GM12878 (cell line): ENCODE measurements around the gene MAL. TPM values are rescaled to one million over a fixed set of nuclear protein-coding genes. Genes with fewer than 3 reads are reported as not detected.

Experiments used
- BCL3 ChIP-seq: IDR thresholded peaks from 2 replicates; pipeline ENCODE4 v1.6.1; 2011; ENCODE audit warnings: borderline replicate concordance, low read depth, mild to moderate bottlenecking, moderate library complexity, low read length; ENCODE audit not compliant: insufficient read depth, poor library complexity, severe bottlenecking
- BHLHE40 ChIP-seq, 2 experiments: fragments of 450-650 bp in 1 of 2; IDR thresholded peaks; 2 replicates each; pipeline ENCODE4 v1.6.1; 2011 to 2017; ENCODE audit warnings: low read depth in 2 of 2, borderline replicate concordance in 1 of 2, improper control_type of control experiment in 1 of 2, low read length in 1 of 2, mild to moderate bottlenecking in 1 of 2
- CEBPZ ChIP-seq: fragments of 150-350 bp; IDR thresholded peaks from 2 replicates; pipeline ENCODE4 v1.6.1; 2016; ENCODE audit warnings: low read depth, low read length
- CHD1 ChIP-seq: IDR thresholded peaks from 2 replicates; pipeline ENCODE4 v1.6.1; 2012; ENCODE audit warnings: low read depth, low read length, improper control_type of control experiment
- CUX1 ChIP-seq: IDR thresholded peaks from 2 replicates; pipeline ENCODE4 v1.6.1; 2012; ENCODE audit warnings: improper control_type of control experiment, low read depth, low read length; ENCODE audit not compliant: insufficient replicate concordance
- FOS ChIP-seq: IDR thresholded peaks from 3 replicates; pipeline ENCODE4 v1.6.1; 2011; ENCODE audit warnings: borderline replicate concordance; ENCODE audit not compliant: insufficient read length; ENCODE audit errors: extremely low read depth
- HDGF ChIP-seq: fragments of 450-650 bp; IDR thresholded peaks from 2 replicates; pipeline ENCODE4 v1.6.1; 2016; ENCODE audit warnings: antibody characterized with exemption
- IRF5 ChIP-seq: fragments of 450-650 bp; IDR thresholded peaks from 2 replicates; pipeline ENCODE4 v1.6.1; 2017; ENCODE audit warnings: borderline replicate concordance
- MEF2B ChIP-seq: fragments of 450-650 bp; IDR thresholded peaks from 2 replicates; pipeline ENCODE4 v1.6.1; 2018; ENCODE audit warnings: mild to moderate bottlenecking, moderate library complexity; ENCODE audit not compliant: partially characterized antibody, poor library complexity, severe bottlenecking
- NBN ChIP-seq: fragments of 450-650 bp; IDR thresholded peaks from 2 replicates; pipeline ENCODE4 v1.6.1; 2016
- NFIC ChIP-seq: IDR thresholded peaks from 2 replicates; pipeline ENCODE4 v1.6.1; 2012; ENCODE audit warnings: low read depth, mild to moderate bottlenecking, inconsistent platforms, low read length, moderate library complexity
- NR2C1 ChIP-seq: fragments of 450-650 bp; IDR thresholded peaks from 2 replicates; pipeline ENCODE4 v1.6.1; 2017; ENCODE audit warnings: antibody characterized with exemption, mild to moderate bottlenecking, moderate library complexity
- NR2C2 ChIP-seq: IDR thresholded peaks from 2 replicates; pipeline ENCODE4 v1.6.1; 2011; ENCODE audit warnings: borderline replicate concordance, low read depth; ENCODE audit not compliant: control insufficient read depth, insufficient read length
- RELA ChIP-seq: fragments of 450-650 bp; IDR thresholded peaks from 2 replicates; pipeline ENCODE4 v1.8.0; 2014; ENCODE audit warnings: borderline replicate concordance; ENCODE audit not compliant: partially characterized antibody
- SRF ChIP-seq, 2 experiments: IDR thresholded peaks; 2 replicates each; pipeline ENCODE4 v1.6.1; 2011; ENCODE audit warnings: low read depth in 2 of 2, low read length in 2 of 2, mild to moderate bottlenecking in 1 of 2, moderate library complexity in 1 of 2
- ZNF384 ChIP-seq: IDR thresholded peaks from 2 replicates; pipeline ENCODE4 v1.6.1; 2012; ENCODE audit warnings: low read depth, mild to moderate bottlenecking, low read length, improper control_type of control experiment, borderline replicate concordance
- ZNF622 ChIP-seq: fragments of 450-650 bp; IDR thresholded peaks from 2 replicates; pipeline ENCODE4 v1.6.1; 2017; ENCODE audit warnings: mild to moderate bottlenecking, inconsistent platforms
- polyA plus RNA-seq, 11 experiments: library from polyadenylated mRNA; depleted of rRNA in 4 of 11; unstranded in 6 of 11; stranded (reverse) in 5 of 11; fragments of >200 nt; fragmentation: Nextera tagmentation in 4 of 11; fragmentation: Illumina TruSeq in 1 of 11; extraction: Ambion mirVana in 4 of 11; extraction: Trizol in 1 of 11; gene quantifications; 1 replicate in 1 of 11; 2 replicates in 10 of 11; pipeline versions ENCODE4 v1.2.1 to v1.2.3, GENCODE V29; 2011 to 2016; ENCODE audit warnings: inconsistent platforms in 2 of 11, missing spikeins in 2 of 11, low read depth in 1 of 11
- total RNA-seq, 4 experiments: library from RNA; depleted of rRNA in 3 of 4; stranded (reverse); fragments of >200 nt in 3 of 4; fragmentation: Illumina TruSeq in 1 of 4; extraction: Trizol in 1 of 4; gene quantifications; 2 replicates each; pipeline versions ENCODE4 v1.2.1 to v1.2.3, GENCODE V29; 2013 to 2021

Gene MAL
- total and polyA plus RNA-seq, 10 of the 15 experiments (the other 5 are each of a cell fraction or from before 2014, with no cell fraction given) = 1.3 to 4.5 (median 1.7) TPM

GRCh38 chr2:95022309-95023221 lies 2.9 kb upstream of the MAL start (continued):
- TF ChIP-seq CUX1 (peak; percentile 86), NFIC (no peak), NR2C1 (no peak), NR2C2 (no peak), SRF (IDR thresholded peaks at IDR 0.05; ENCODE audit: low read depth in 2 of 2, low read length in 2 of 2) (peak in 1 of 2 experiments; percentile 70; a peak in 1 of 4 replicates), RELA (peak; percentile 59), ZNF384 (no peak), HDGF (no peak), CHD1 (no peak), BCL3 (no peak), CEBPZ (no peak), MEF2B (peak; percentile 98), ZNF622 (no peak), BHLHE40 (IDR thresholded peaks at IDR 0.05; ENCODE audit: borderline replicate concordance in 1 of 2, low read depth in 2 of 2, low read length in 1 of 2) (peak; percentile 15 to 32; a peak in 2 of 4 replicates), NBN (0 out of 2 replicates have a peak, but pooled peaks have one; percentile 19), IRF5 (no peak), FOS (no peak)
